WTC11 (cell line): ENCODE data around the gene GTF2H3. TPM values are rescaled to one million over a fixed set of nuclear protein-coding genes. Genes with fewer than 3 reads are reported as not detected.

Experiments
- ATAC-seq: fragments of 200-7000 bp; cut with Tn5 transposase; 2 replicates; pipeline ENCODE4 v1.10.0; 2021; ENCODE audit warnings: mild to moderate bottlenecking, moderate library complexity
- CTCF ChIA-PET: fragments of 300-600 bp; sonication (Branson Sonifier 250); formaldehyde crosslinking; loops from one replicate; lab custom pipeline; 2021; ENCODE audit warnings: antibody characterized with exemption; lab: Charles Lee
- POLR2A ChIA-PET: fragments of 350-600 bp; sonication (Branson Sonifier 250); formaldehyde crosslinking; loops from one replicate; lab custom pipeline; 2021; ENCODE audit warnings: antibody characterized with exemption; lab: Charles Lee
- DNase-seq: peaks from one replicate; pipeline ENCODE4 v3.0.0; 2021; ENCODE audit warnings: low spot score
- H3K27ac Mint-ChIP-seq: 2 replicates; pipeline ENCODE4 v1.8.0; 2021; ENCODE audit warnings: mixed read lengths
- H3K27me3 Mint-ChIP-seq: 2 replicates; pipeline ENCODE4 v1.8.0; 2021; ENCODE audit warnings: low read depth, mild to moderate bottlenecking, moderate library complexity, mixed read lengths
- H3K36me3 Mint-ChIP-seq: 2 replicates; pipeline ENCODE4 v1.8.0; 2021; ENCODE audit warnings: mixed read lengths
- H3K4me1 Mint-ChIP-seq: 2 replicates; pipeline ENCODE4 v1.8.0; 2022; ENCODE audit warnings: mixed read lengths
- H3K4me3 Mint-ChIP-seq: 2 replicates; pipeline ENCODE4 v1.8.0; 2021; ENCODE audit warnings: mild to moderate bottlenecking, moderate library complexity, mixed read lengths
- H3K9me3 Mint-ChIP-seq: 2 replicates; pipeline ENCODE4 v1.8.0; 2021; ENCODE audit warnings: mixed read lengths
- ATF1 ChIP-seq: sonication (generic); formaldehyde crosslinking; IDR thresholded peaks from 2 replicates; pipeline ENCODE4 v1.8.1; 2023; ENCODE audit warnings: mild to moderate bottlenecking, moderate library complexity, missing genetic modification reagents
- ESRRA ChIP-seq: sonication (generic); formaldehyde crosslinking; IDR thresholded peaks from 2 replicates; pipeline ENCODE4 v1.8.1; 2022; ENCODE audit warnings: mild to moderate bottlenecking, missing genetic modification reagents, borderline replicate concordance
- FOXJ3 ChIP-seq: sonication (generic); formaldehyde crosslinking; IDR thresholded peaks from 2 replicates; pipeline ENCODE4 v1.9.0; 2021; ENCODE audit warnings: missing genetic modification reagents, mild to moderate bottlenecking, borderline replicate concordance
- FOXK1 ChIP-seq: sonication (generic); formaldehyde crosslinking; IDR thresholded peaks from 2 replicates; pipeline ENCODE4 v1.8.0; 2022; ENCODE audit warnings: mild to moderate bottlenecking, moderate library complexity, missing genetic modification reagents
- GTF2I ChIP-seq: fragments of 250-450 bp; sonication (Bioruptor Pico); conservative IDR thresholded peaks from 2 replicates; pipeline ENCODE4 v1.4.0; 2021; ENCODE audit warnings: mild to moderate bottlenecking
- NFE2L1 ChIP-seq: sonication (generic); formaldehyde crosslinking; IDR thresholded peaks from 2 replicates; pipeline ENCODE4 v1.8.1; 2023; ENCODE audit warnings: missing genetic modification reagents
- SMAD3 ChIP-seq: sonication (generic); formaldehyde crosslinking; IDR thresholded peaks from 2 replicates; pipeline ENCODE4 v1.8.0; 2022; ENCODE audit warnings: missing genetic modification reagents, mild to moderate bottlenecking, borderline replicate concordance
- SMAD4 ChIP-seq: sonication (generic); formaldehyde crosslinking; IDR thresholded peaks from 2 replicates; pipeline ENCODE4 v1.8.0; 2022; ENCODE audit warnings: mild to moderate bottlenecking, missing genetic modification reagents
- ZNF138 ChIP-seq: sonication (generic); formaldehyde crosslinking; conservative IDR thresholded peaks from 2 replicates; pipeline ENCODE4 v1.8.1; 2022; ENCODE audit warnings: mild to moderate bottlenecking, moderate library complexity, missing genetic modification reagents
- ZNF232 ChIP-seq: sonication (generic); formaldehyde crosslinking; IDR thresholded peaks from 2 replicates; pipeline ENCODE4 v1.8.0; 2022; ENCODE audit warnings: mild to moderate bottlenecking, missing genetic modification reagents
- ZNF317 ChIP-seq: sonication (generic); formaldehyde crosslinking; IDR thresholded peaks from 2 replicates; pipeline ENCODE4 v1.8.1; 2023; ENCODE audit warnings: low read depth, mild to moderate bottlenecking, moderate library complexity, missing genetic modification reagents, borderline replicate concordance
- total RNA-seq: library from RNA; stranded (reverse); gene quantifications from 3 replicates; pipeline ENCODE4 v1.2.3, GENCODE V29; 2021
- TF ChIP-seq, protein P1 (sequence below): sonication (generic); formaldehyde crosslinking; IDR thresholded peaks from 2 replicates; pipeline ENCODE4 v1.8.1; 2022; ENCODE audit warnings: missing genetic modification reagents, borderline replicate concordance
- TF ChIP-seq, protein P2 (sequence below): sonication (generic); formaldehyde crosslinking; IDR thresholded peaks from 2 replicates; pipeline ENCODE4 v1.8.1; 2022; ENCODE audit warnings: low read depth, missing genetic modification reagents, borderline replicate concordance
- TF ChIP-seq, protein P3 (sequence below): sonication (generic); formaldehyde crosslinking; IDR thresholded peaks from 2 replicates; pipeline ENCODE4 v1.8.0; 2023; ENCODE audit warnings: mild to moderate bottlenecking, missing genetic modification reagents
- TF ChIP-seq, protein P4 (sequence below): sonication (generic); formaldehyde crosslinking; IDR thresholded peaks from 2 replicates; pipeline ENCODE4 v1.8.1; 2022; ENCODE audit warnings: mild to moderate bottlenecking, missing genetic modification reagents, moderate library complexity, borderline replicate concordance
- TF ChIP-seq, protein P5 (sequence below): sonication (generic); formaldehyde crosslinking; IDR thresholded peaks from 2 replicates; pipeline ENCODE4 v1.8.0; 2022; ENCODE audit warnings: missing genetic modification reagents
- TF ChIP-seq, protein P6 (sequence below): sonication (generic); formaldehyde crosslinking; IDR thresholded peaks from 2 replicates; pipeline ENCODE4 v1.8.1; 2022; ENCODE audit warnings: mild to moderate bottlenecking, moderate library complexity, missing genetic modification reagents
- TF ChIP-seq, protein P7 (sequence below): sonication (generic); formaldehyde crosslinking; conservative IDR thresholded peaks from 2 replicates; pipeline ENCODE4 v1.8.1; 2022; ENCODE audit warnings: mild to moderate bottlenecking, missing genetic modification reagents
- TF ChIP-seq, protein P8 (sequence below): fragments of 200-600 bp; IDR thresholded peaks from 2 replicates; pipeline ENCODE4 v1.8.0; 2022; ENCODE audit warnings: antibody characterized with exemption

GTF2H3 gene
- total RNA-seq, 1 experiment from 2014 or later: 31.6 TPM

DNA sequence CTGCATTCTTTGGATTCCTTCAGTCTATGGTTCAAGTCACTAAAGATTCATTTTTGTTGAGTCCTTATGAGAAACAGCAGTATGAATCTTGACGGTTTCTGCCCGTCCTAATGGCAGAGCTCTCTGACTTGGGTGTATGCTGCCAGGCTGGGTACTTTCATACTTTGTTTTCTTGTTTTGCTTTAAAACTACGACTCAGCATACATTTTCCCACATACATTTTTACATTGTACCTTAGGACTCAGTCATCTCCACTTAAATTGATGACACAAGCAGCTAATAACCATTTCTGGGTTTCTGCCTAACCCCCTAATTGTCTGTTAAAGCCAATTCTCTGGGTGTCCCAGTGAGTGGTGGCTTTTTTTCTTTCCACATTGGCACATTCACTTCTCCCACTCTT, 36.5 kb upstream of the GTF2H3 start (continued):
- TF ChIP-seq, protein P1, sequence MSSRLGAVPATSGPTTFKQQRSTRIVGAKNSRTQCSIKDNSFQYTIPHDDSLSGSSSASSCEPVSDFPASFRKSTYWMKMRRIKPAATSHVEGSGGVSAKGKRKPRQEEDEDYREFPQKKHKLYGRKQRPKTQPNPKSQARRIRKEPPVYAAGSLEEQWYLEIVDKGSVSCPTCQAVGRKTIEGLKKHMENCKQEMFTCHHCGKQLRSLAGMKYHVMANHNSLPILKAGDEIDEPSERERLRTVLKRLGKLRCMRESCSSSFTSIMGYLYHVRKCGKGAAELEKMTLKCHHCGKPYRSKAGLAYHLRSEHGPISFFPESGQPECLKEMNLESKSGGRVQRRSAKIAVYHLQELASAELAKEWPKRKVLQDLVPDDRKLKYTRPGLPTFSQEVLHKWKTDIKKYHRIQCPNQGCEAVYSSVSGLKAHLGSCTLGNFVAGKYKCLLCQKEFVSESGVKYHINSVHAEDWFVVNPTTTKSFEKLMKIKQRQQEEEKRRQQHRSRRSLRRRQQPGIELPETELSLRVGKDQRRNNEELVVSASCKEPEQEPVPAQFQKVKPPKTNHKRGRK (CRISPR knock-in tag): no peak
- TF ChIP-seq, all 79 proteins: peak for 0

DNA sequence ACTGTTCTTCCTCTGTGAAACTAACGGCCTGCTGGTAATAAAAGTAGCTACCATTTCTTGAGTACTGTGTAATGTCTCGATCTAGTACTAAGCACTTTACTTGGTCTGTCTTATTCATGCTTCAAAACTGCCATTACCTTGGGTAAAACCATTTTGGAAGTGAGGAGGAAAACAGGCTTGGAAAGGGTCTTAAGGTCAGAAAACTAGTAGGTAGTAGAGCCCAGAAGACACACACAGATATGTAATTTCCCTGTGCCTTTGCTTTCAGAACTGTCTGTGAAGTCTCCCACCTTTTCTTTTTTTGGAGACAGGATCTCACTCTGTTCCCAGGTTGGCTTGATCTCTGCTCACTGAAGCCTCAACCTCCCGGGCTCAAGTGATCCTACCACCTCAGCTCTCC, 35.1 kb upstream of the GTF2H3 start:
- Mint-ChIP-seq H3K27me3 (no peaks in the 10 kb centered on the region), H3K4me3 (no peak overlapping the region), H3K9me3 (no peaks in the 10 kb centered on the region), H3K4me1 (peaks cover 11% of the 10 kb centered on the region), H3K27ac (no peak overlapping the region), H3K36me3 (peaks cover 37% of the 10 kb centered on the region)
- ATAC-seq: no peak
- POLR2A ChIA-PET: interaction anchor here (0.6 kb wide), 1 partner anchor 1121 kb away, joined by 3 read pairs; no protein-coding TSS in a partner anchor
- TF ChIP-seq, protein P2, sequence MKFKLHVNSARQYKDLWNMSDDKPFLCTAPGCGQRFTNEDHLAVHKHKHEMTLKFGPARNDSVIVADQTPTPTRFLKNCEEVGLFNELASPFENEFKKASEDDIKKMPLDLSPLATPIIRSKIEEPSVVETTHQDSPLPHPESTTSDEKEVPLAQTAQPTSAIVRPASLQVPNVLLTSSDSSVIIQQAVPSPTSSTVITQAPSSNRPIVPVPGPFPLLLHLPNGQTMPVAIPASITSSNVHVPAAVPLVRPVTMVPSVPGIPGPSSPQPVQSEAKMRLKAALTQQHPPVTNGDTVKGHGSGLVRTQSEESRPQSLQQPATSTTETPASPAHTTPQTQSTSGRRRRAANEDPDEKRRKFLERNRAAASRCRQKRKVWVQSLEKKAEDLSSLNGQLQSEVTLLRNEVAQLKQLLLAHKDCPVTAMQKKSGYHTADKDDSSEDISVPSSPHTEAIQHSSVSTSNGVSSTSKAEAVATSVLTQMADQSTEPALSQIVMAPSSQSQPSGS (CRISPR knock-in tag): no peak
- TF ChIP-seq NFE2L1: no peak
- TF ChIP-seq GTF2I: no peak
- no peak for TF ChIP-seq ZNF232 (CRISPR knock-in tag)
- no peak for TF ChIP-seq SMAD4 (CRISPR knock-in tag)
- no peak for TF ChIP-seq SMAD3
- TF ChIP-seq, protein P3, sequence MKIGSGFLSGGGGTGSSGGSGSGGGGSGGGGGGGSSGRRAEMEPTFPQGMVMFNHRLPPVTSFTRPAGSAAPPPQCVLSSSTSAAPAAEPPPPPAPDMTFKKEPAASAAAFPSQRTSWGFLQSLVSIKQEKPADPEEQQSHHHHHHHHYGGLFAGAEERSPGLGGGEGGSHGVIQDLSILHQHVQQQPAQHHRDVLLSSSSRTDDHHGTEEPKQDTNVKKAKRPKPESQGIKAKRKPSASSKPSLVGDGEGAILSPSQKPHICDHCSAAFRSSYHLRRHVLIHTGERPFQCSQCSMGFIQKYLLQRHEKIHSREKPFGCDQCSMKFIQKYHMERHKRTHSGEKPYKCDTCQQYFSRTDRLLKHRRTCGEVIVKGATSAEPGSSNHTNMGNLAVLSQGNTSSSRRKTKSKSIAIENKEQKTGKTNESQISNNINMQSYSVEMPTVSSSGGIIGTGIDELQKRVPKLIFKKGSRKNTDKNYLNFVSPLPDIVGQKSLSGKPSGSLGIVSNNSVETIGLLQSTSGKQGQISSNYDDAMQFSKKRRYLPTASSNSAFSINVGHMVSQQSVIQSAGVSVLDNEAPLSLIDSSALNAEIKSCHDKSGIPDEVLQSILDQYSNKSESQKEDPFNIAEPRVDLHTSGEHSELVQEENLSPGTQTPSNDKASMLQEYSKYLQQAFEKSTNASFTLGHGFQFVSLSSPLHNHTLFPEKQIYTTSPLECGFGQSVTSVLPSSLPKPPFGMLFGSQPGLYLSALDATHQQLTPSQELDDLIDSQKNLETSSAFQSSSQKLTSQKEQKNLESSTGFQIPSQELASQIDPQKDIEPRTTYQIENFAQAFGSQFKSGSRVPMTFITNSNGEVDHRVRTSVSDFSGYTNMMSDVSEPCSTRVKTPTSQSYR (CRISPR knock-in tag): no peak
- TF ChIP-seq ZNF138: no peak
- TF ChIP-seq, protein P4, sequence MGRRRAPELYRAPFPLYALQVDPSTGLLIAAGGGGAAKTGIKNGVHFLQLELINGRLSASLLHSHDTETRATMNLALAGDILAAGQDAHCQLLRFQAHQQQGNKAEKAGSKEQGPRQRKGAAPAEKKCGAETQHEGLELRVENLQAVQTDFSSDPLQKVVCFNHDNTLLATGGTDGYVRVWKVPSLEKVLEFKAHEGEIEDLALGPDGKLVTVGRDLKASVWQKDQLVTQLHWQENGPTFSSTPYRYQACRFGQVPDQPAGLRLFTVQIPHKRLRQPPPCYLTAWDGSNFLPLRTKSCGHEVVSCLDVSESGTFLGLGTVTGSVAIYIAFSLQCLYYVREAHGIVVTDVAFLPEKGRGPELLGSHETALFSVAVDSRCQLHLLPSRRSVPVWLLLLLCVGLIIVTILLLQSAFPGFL (CRISPR knock-in tag): no peak
- TF ChIP-seq, protein P5, sequence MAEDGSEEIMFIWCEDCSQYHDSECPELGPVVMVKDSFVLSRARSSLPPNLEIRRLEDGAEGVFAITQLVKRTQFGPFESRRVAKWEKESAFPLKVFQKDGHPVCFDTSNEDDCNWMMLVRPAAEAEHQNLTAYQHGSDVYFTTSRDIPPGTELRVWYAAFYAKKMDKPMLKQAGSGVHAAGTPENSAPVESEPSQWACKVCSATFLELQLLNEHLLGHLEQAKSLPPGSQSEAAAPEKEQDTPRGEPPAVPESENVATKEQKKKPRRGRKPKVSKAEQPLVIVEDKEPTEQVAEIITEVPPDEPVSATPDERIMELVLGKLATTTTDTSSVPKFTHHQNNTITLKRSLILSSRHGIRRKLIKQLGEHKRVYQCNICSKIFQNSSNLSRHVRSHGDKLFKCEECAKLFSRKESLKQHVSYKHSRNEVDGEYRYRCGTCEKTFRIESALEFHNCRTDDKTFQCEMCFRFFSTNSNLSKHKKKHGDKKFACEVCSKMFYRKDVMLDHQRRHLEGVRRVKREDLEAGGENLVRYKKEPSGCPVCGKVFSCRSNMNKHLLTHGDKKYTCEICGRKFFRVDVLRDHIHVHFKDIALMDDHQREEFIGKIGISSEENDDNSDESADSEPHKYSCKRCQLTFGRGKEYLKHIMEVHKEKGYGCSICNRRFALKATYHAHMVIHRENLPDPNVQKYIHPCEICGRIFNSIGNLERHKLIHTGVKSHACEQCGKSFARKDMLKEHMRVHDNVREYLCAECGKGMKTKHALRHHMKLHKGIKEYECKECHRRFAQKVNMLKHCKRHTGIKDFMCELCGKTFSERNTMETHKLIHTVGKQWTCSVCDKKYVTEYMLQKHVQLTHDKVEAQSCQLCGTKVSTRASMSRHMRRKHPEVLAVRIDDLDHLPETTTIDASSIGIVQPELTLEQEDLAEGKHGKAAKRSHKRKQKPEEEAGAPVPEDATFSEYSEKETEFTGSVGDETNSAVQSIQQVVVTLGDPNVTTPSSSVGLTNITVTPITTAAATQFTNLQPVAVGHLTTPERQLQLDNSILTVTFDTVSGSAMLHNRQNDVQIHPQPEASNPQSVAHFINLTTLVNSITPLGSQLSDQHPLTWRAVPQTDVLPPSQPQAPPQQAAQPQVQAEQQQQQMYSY: no peak
- no peak for TF ChIP-seq ESRRA (CRISPR knock-in tag)
- CTCF ChIA-PET: no interaction called here
- no peak for DNase-seq

DNA sequence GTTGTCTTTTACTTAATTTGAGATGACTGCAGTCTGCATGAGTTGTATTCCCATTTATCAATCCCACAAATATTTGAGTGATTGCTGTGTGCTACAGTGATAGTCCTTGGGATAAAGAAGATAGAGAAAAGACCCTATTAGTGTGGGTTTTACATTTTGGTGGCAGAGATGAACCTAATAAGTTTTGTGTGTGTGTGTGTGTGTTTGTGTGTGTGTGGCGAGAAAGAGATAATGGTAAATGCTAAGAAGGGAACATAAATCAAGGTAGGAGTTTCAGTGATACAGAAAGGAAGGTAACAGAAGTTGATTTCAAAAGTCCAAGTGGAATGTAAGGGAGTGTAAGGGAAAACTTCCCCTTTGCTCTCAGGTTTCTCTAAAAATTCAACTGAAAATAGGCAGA, 34.3 kb upstream of the GTF2H3 start:
- POLR2A ChIA-PET: interaction anchor here (0.6 kb wide), 1 partner anchor 1121 kb away, joined by 3 read pairs; no protein-coding TSS in a partner anchor
- Mint-ChIP-seq H3K27me3 (no peaks in the 10 kb centered on the region), H3K4me1 (peaks cover 11% of the 10 kb centered on the region), H3K4me3 (no peak overlapping the region), H3K9me3 (no peaks in the 10 kb centered on the region), H3K36me3 (peaks cover 36% of the 10 kb centered on the region), H3K27ac (peak overlapping the region; percentile 1; the same call in 1 of the 2 replicates)
- DNase-seq (no peak), ATAC-seq (no peak)
- CTCF ChIA-PET: no interaction called here
- TF ChIP-seq, protein P6, sequence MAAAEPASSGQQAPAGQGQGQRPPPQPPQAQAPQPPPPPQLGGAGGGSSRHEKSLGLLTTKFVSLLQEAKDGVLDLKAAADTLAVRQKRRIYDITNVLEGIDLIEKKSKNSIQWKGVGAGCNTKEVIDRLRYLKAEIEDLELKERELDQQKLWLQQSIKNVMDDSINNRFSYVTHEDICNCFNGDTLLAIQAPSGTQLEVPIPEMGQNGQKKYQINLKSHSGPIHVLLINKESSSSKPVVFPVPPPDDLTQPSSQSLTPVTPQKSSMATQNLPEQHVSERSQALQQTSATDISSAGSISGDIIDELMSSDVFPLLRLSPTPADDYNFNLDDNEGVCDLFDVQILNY (CRISPR knock-in tag): no peak
- TF ChIP-seq, protein P7, sequence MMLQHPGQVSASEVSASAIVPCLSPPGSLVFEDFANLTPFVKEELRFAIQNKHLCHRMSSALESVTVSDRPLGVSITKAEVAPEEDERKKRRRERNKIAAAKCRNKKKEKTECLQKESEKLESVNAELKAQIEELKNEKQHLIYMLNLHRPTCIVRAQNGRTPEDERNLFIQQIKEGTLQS (CRISPR knock-in tag): no peak
- TF ChIP-seq FOXK1 (CRISPR knock-in tag): no peak
- no peak for TF ChIP-seq ATF1
- TF ChIP-seq FOXJ3 (CRISPR knock-in tag): no peak
- TF ChIP-seq, protein P8, sequence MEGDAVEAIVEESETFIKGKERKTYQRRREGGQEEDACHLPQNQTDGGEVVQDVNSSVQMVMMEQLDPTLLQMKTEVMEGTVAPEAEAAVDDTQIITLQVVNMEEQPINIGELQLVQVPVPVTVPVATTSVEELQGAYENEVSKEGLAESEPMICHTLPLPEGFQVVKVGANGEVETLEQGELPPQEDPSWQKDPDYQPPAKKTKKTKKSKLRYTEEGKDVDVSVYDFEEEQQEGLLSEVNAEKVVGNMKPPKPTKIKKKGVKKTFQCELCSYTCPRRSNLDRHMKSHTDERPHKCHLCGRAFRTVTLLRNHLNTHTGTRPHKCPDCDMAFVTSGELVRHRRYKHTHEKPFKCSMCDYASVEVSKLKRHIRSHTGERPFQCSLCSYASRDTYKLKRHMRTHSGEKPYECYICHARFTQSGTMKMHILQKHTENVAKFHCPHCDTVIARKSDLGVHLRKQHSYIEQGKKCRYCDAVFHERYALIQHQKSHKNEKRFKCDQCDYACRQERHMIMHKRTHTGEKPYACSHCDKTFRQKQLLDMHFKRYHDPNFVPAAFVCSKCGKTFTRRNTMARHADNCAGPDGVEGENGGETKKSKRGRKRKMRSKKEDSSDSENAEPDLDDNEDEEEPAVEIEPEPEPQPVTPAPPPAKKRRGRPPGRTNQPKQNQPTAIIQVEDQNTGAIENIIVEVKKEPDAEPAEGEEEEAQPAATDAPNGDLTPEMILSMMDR: no peak
- no peak for TF ChIP-seq ZNF317 (CRISPR knock-in tag)
